ENCODE results near the gene FOSL1. TPM values are rescaled to one million over a fixed set of nuclear protein-coding genes. Genes with fewer than 3 reads are reported as not detected.

FOSL1 gene
- polyA plus RNA-seq, 3 donors, result 2.5 to 28.2 (median 2.5) TPM

- Histone ChIP-seq H3K9ac (ENCODE audit: insufficient read depth, low read length, poor library complexity, severe bottlenecking) (peak overlapping the region; percentile 77), H3K36me3 (replicated peaks in 1 of 2; ENCODE audit: control insufficient read depth in 1 of 2, insufficient read depth in 2 of 2, low read length in 2 of 2) (peaks cover 12 to 28% of the 10 kb centered on the region in 2 donors), H2AFZ (ENCODE audit: insufficient read depth, low read depth, low read length, poor library complexity, severe bottlenecking) (no peak overlapping the region), H3K27me3 (ENCODE audit: control insufficient read depth in 2 of 2, insufficient read depth in 2 of 2, low read length in 2 of 2) (no peaks in the 10 kb centered on the region), H3K27ac (ENCODE audit: low read depth in 1 of 2, low read length in 2 of 2) (no peak overlapping the region), H3K4me2 (replicated peaks; ENCODE audit: extremely low read depth, low read length, poor library complexity, severe bottlenecking) (peak overlapping the region; percentile 94), H4K20me1 (ENCODE audit: insufficient read depth, low read length) (peaks cover 2% of the 10 kb centered on the region), H3K9me3 (replicated peaks in 1 of 2; ENCODE audit: control insufficient read depth in 1 of 2, insufficient read depth in 1 of 2, low read length in 2 of 2) (no peaks in the 10 kb centered on the region), H3K4me1 (ENCODE audit: control insufficient read depth in 1 of 2, insufficient read depth in 2 of 2, low read length in 2 of 2) (peaks cover 45 to 53% of the 10 kb centered on the region in 2 donors), H3K4me3 (replicated peaks in 1 of 3; ENCODE audit: low read depth in 2 of 3, low read length in 3 of 3) (peak overlapping the region; percentile 74 to 93 (median 91)), H3K79me2 (ENCODE audit: insufficient read depth, low read length) (peaks cover 38% of the 10 kb centered on the region)
- peak overlapping the region; percentile 89 to 95 for H3K4me3 Mint-ChIP-seq
- peaks cover 32 to 36% of the 10 kb centered on the region in 2 donors for H3K36me3 Mint-ChIP-seq
- H3K4me1 Mint-ChIP-seq, result peaks cover 45% of the 10 kb centered on the region
- no peaks in the 10 kb centered on the region for H3K9me3 Mint-ChIP-seq
- H3K27ac Mint-ChIP-seq, result peak overlapping the region in 1 of 7 donors; percentile 61
- TF ChIP-seq, protein P1, sequence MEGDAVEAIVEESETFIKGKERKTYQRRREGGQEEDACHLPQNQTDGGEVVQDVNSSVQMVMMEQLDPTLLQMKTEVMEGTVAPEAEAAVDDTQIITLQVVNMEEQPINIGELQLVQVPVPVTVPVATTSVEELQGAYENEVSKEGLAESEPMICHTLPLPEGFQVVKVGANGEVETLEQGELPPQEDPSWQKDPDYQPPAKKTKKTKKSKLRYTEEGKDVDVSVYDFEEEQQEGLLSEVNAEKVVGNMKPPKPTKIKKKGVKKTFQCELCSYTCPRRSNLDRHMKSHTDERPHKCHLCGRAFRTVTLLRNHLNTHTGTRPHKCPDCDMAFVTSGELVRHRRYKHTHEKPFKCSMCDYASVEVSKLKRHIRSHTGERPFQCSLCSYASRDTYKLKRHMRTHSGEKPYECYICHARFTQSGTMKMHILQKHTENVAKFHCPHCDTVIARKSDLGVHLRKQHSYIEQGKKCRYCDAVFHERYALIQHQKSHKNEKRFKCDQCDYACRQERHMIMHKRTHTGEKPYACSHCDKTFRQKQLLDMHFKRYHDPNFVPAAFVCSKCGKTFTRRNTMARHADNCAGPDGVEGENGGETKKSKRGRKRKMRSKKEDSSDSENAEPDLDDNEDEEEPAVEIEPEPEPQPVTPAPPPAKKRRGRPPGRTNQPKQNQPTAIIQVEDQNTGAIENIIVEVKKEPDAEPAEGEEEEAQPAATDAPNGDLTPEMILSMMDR (IDR thresholded peaks at IDR 0.05), result no peak
- 64% methylated on average over 11 of the region's 15 CpGs for WGBS (ENCODE audit: insufficient coverage)
- peaks cover 0 to 2% (median 0%) of the 10 kb centered on the region in 3 donors for H3K27me3 Mint-ChIP-seq (ENCODE audit: low read depth in 3 of 3)
- intact Hi-C loops (cut with micrococcal nuclease), result loop anchor here in 1 of 2 donors (5.0 kb wide), 2 partner anchors 33 to 42 kb away; partner anchors contain the start of genes FIBP and SART1
- DNase-seq, result no peak
These were observed 20.2 kb upstream of the FOSL1 start for GRCh38 chr11:65920372-65920802.

- intact Hi-C loops (cut with micrococcal nuclease), result loop anchor here (1.0 to 5.0 kb wide), 4 partner anchors 19 to 43 kb away; partner anchors contain the start of genes SART1 (in 2 of the 2), FIBP (in 1 of the 2) and FOSL1 (in 1 of the 2)
- Histone ChIP-seq H3K27ac (ENCODE audit: low read depth in 1 of 2, low read length in 2 of 2) (peak overlapping the region in 1 of 2 donors; percentile 78), H4K20me1 (ENCODE audit: insufficient read depth, low read length) (peaks cover 9% of the 10 kb centered on the region), H3K4me3 (replicated peaks in 1 of 3; ENCODE audit: low read depth in 2 of 3, low read length in 3 of 3) (peak overlapping the region; percentile 74 to 93 (median 91)), H2AFZ (ENCODE audit: insufficient read depth, low read depth, low read length, poor library complexity, severe bottlenecking) (peak overlapping the region; percentile 82), H3K27me3 (ENCODE audit: control insufficient read depth in 2 of 2, insufficient read depth in 2 of 2, low read length in 2 of 2) (no peaks in the 10 kb centered on the region), H3K4me1 (ENCODE audit: control insufficient read depth in 1 of 2, insufficient read depth in 2 of 2, low read length in 2 of 2) (peaks cover 51 to 59% of the 10 kb centered on the region in 2 donors), H3K9me3 (replicated peaks in 1 of 2; ENCODE audit: control insufficient read depth in 1 of 2, insufficient read depth in 1 of 2, low read length in 2 of 2) (no peaks in the 10 kb centered on the region), H3K9ac (ENCODE audit: insufficient read depth, low read length, poor library complexity, severe bottlenecking) (peak overlapping the region; percentile 77), H3K4me2 (replicated peaks; ENCODE audit: extremely low read depth, low read length, poor library complexity, severe bottlenecking) (peak overlapping the region; percentile 94), H3K36me3 (replicated peaks in 1 of 2; ENCODE audit: control insufficient read depth in 1 of 2, insufficient read depth in 2 of 2, low read length in 2 of 2) (peaks cover 12 to 26% of the 10 kb centered on the region in 2 donors), H3K79me2 (ENCODE audit: insufficient read depth, low read length) (peaks cover 38% of the 10 kb centered on the region)
- DNase-seq, result no peak
- H3K4me3 Mint-ChIP-seq, result peak overlapping the region; percentile 89 to 95
- peaks cover 51% of the 10 kb centered on the region for H3K4me1 Mint-ChIP-seq
- peaks cover 0 to 2% (median 0%) of the 10 kb centered on the region in 3 donors for H3K27me3 Mint-ChIP-seq (ENCODE audit: low read depth in 3 of 3)
- H3K27ac Mint-ChIP-seq, result peak overlapping the region in 6 of 7 donors; percentile 61 to 90 (median 81)
- no peaks in the 10 kb centered on the region for H3K9me3 Mint-ChIP-seq
- TF ChIP-seq, protein P1 (IDR thresholded peaks at IDR 0.05), result no peak
- under 1% methylated on average over 42 of the region's 60 CpGs for WGBS (ENCODE audit: insufficient coverage)
- peaks cover 30 to 35% of the 10 kb centered on the region in 2 donors for H3K36me3 Mint-ChIP-seq
These were observed 19.6 kb upstream of the FOSL1 start for GRCh38 chr11:65919573-65920371.
